SK-N-MC (cell line): Measurements from ENCODE around the gene POLR2B.

Source experiments
- EZH2 ChIP-seq: fragments of 200-600 bp; sonication (generic); IDR thresholded peaks from one replicate; pipeline ENCODE4 v1.6.1; 2017; ENCODE audit warnings: antibody characterized with exemption
- FOXP2 ChIP-seq: optimal IDR thresholded peaks from 2 replicates; pipeline ENCODE3; 2011; ENCODE audit warnings: mild to moderate bottlenecking, moderate library complexity; ENCODE audit not compliant: insufficient read depth; ENCODE audit errors: extremely low read length, control extremely low read depth
- POLR2AphosphoS5 ChIP-seq: IDR thresholded peaks from 2 replicates; pipeline ENCODE4 v1.6.1; 2012; ENCODE audit warnings: mild to moderate bottlenecking, low read depth, low read length, borderline replicate concordance

GRCh38 chr4:57020467-57021101 lies 41.9 kb downstream of the POLR2B start:
- TF ChIP-seq POLR2AphosphoS5 = no peak
- no peak for TF ChIP-seq EZH2
- TF ChIP-seq FOXP2 = no peak
